ENCODE results near the gene HSPA4L.

HSPA4L gene

DNA sequence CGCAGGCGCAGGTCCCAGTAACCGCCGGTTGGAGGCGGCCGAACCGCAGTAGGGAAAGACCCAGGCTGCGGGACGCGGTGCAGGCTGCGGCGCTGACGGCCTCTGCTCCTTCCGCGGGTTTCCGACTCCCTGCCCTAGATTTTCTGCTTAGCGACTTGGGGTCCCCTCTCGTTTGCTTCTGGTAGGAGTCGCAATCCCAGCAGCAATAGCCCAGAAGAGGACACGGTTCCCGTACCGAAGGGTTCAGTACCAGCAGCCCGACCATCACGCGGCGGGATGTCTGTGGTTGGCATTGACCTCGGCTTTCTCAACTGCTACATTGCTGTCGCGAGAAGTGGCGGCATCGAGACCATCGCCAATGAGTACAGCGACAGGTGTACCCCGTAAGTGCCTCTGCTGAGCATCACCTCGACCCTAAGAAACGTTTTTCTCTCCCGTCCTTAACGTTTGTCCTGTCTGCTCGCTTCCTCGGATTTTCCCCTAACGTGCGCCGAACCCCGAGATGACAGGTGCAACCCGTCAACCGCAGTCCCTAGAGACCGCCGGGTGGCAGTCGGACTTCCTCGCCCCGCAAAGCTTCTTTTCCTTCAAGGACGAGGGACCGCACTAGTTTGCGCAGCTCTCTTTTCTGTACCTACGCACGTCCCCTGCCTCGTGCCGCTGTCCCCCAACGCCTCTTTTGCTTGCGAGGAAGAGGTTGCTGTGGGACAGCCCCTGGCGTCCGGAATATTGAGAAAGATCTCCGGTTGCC, at the start of gene HSPA4L:
TSS of gene HSPA4L (plus strand) at position 48 of the 751 bp plus-strand sequence. CDS start at position 277, 229 bp downstream.
- DNase-seq: peak; percentile 19 to 74

DNA sequence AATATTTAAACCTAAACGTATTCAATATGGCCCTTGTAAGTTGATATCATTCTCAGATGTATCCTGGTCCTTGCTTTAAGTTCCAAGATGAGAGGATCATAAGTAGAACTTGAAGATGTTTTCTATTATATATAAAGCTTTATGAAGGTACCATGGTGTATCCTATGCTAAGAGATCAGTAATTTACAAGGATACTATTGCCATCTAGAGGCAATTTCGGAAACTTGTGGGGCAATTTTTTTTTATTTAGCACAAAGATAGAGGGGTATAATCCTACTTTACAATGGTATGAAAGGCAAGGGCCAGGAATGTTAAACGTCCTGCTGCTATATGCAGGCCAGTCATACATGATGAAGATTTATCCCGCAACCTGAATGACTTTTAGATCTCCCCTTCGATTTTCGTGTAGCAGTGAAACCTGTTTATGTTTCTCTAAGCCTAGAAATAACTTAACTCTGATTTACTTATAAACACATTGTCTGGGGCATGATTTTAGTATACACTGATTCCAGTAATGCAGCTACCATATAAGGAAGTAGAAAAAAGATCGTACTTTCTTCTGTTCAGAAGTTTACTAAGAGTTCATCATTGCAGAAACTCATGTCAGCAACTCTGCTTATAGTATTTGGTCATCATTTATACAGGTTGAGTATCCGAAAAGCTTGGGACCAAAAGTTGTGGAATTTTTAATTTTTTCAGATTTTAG, 49.3 kb upstream of the HSPA4L start:
- no peak for DNase-seq

DNA sequence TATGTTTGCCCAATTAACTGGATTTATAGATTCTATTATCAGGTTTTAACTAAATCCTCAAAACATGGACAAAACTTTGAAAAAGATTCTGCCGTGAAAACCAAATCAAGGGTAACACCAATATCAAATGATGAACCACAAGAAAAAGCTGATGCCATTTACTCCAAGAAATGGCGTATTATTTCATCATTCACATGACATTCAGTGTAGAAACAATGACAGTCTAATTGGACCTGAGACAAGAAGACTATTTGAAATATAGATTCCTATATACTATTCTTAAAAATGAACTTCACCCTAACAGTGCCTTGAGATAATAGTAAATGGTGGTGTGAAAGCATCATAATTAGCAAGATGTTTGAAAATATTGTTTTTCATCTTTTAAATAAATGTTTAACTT, 47.1 kb upstream of the HSPA4L start:
- no peak for DNase-seq

DNA sequence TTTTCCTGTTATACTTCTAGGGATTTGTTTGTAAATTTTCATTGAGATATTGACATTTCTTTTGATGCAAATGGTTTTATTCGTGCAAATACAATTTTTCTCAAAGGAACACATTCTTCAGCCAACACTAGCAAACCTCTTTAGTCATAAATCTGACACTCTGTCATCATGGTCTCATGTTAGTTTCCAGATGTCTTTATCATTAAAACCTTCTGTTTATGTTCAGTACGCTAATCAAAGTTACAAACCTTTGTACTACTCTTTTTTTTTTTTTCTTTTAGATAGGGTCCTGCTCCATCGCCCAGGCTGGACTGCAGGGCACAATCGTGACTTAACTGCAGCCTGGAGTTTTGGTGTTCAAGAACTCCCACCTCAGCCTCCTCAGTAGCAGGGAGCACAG, 44.8 kb upstream of the HSPA4L start:
- no peak for DNase-seq

DNA sequence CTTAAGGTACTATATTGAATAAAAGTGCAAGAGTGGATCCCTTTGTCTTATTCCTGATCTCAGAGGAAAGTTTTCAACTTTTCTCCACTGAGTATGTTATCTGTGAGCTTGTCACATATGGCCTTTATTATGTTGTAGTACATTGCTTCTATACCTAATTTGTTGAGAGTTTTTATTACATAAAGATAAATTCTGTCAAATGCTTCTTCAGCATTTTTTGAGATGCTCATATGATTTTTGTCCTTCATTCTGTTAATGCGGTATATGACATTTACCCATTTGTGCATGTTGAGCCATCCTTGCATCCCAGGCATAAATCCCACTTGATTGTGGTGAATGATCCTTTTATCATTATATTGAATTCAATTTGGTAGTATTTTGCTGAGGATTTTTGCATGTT, 40.9 kb upstream of the HSPA4L start:
- no peak for DNase-seq

DNA sequence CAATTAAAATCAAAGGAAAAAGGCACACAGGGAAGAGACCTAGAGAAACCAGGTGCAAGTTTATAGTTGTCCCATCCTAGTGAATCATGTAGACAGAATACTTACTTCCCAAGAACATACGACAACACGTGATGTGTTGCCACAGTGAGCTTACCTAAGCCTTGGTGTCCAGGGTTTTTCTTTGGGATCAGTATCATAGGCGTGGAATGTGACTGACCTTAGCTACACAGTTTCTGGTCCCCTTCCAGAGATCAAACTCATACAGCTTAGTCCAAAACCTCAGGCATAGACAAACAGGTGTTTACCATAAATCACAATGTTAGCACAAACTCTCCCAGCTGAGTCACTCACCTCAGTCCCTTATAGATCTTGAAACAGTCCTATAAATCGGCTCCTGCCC, 34.2 kb upstream of the HSPA4L start:
- DNase-seq: no peak

DNA sequence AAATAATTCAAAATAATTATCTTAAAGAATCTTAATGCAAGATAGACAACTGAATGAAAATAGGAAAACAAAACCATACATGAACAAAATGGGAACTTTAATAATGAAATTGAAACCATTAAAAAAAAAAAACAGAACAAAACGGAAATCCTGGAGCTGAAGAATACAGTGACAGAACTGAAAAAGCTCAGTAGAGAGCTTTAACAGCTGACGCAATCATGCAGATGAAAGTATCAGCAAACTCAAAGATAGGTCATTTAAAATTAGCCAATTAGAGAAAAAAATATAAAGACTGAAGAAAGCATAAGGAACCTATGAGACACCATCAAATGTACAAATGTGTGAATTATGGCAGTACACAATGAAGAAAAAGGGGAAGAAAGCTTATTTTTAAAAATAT, 33.2 kb upstream of the HSPA4L start:
- DNase-seq: no peak

DNA sequence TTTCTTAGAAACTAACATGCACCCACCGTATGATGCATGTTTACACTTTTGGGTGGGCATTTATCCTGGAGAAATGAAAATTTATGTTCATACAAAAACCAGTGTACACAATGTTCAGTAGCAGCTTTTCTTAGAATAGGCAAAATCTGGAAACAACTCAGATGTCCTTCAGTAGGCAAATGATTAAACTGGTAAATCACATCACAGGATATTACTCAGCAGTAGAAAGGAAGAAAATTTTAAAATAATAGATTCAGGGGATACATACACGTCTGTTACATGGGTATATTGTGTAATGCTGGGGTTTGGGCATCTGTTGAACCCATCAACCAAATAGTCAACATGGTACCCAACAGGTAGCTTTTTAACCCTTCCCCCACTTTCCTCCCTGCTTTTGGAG, 25.2 kb upstream of the HSPA4L start:
- no peak for DNase-seq

DNA sequence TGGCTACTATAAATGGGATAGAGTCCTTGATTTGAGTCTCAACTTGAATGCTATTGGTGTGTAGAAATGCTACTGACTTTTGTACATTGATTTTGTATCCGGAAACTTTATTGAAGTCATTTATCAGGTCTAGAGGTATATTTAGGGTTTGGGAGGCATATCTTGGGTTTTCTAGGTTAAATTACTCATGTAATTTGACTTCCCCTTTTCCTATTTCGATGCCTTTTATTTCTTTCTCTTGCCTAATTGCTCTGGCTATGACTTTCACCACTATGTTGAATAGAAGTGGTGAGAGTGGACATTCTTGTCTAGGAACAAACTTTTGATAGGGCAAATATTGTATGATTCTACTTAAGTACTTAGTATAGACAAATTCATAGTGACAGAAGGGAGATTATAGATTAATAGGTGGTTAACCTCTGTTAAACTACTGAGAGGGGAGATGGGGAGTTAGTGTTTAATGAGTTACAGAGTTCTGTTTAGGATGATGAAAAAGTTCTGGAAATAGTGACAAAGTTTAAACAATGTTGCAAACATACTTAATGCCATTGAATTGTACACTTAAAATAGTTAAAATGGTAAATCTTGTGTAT, 22.8 kb upstream of the HSPA4L start:
- no peak for DNase-seq

DNA sequence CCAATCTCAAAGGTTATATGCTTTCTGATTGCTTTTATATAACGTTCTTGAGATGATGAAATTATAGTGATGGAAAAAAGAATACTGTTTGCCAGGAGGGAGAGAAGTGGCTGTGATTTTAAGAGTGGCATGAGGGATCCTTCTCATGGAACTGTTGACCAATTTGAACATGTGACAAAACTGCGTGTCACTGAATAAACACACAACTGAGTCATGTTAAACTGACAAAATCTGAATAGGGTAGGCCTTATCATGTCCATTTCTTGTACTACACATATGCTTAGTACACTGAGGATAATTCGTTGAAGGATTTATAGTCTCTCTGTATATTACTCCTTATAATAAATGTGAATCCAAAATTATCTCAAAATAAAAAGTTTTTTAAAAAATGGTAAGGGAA, 22.2 kb upstream of the HSPA4L start:
- no peak for DNase-seq

DNA sequence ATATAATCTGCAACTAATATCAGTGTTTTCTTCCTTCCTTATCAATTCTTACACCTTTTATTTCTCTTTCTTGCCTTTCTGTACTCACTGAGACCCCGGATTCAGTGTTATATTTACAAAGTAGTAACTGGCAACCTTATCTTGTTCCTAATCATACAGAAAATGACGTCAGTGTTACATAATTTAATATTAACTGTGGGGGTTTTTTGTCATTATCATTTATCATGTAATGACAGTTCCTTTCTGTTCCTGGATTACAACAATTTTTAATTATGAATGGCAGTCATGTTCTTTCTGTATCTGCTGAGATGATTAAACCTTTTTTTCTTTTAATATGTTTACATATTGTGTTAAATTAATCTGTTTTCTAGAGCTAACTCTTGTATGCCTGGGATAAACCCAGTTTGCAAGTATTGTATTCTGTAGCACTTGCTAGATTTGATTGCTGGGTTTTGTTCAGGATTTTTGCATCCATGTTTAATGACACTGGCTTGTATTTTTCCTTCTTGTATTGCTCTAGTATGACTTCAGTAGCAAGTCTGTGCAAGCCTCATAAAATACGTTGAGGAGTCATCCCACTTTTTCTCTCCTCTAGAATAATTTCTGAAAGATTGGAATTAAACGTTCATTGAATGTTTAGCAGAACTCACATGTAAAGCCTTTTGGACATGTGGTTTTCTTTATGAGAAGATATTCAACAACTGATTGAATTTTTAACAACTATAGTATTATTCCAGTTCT, 10.4 kb upstream of the HSPA4L start:
- no peak for DNase-seq

DNA sequence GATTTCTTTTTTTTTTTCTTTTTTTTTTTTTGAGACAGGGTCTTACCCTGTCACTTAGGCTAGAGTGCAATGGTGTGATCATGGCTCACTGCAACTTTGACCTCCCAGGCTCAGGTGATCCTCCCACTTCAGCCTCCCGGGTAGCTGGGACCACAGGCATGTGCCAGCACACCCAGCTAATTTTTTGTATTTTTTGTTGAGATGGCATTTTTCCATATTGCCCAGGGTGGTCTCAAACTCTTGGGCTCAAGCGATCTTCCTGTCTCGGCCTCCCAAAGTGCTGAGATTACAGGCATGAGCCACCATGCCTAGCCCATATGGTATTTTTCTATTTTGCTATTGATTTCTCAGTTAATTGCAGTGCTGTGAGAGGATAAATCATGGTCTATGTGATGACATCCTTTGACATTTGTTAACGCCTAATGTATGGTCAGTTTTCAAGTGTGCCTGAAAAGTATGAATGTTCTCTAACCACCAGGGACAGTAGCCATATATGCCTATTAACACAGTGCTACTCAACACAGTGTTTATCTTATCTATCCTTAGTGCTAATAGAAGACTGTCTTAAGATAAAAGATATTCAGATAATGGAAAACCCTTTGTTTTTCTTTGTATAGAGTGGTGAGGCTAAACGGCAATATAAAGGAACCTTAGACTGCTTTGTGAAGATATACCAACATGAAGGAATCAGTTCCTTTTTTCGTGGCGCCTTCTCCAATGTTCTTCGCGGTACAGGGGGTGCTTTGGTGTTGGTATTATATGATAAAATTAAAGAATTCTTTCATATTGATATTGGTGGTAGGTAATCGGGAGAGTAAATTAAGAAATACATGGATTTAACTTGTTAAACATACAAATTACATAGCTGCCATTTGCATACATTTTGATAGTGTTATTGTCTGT, 9.1 kb upstream of the HSPA4L start:
- DNase-seq: no peak

DNA sequence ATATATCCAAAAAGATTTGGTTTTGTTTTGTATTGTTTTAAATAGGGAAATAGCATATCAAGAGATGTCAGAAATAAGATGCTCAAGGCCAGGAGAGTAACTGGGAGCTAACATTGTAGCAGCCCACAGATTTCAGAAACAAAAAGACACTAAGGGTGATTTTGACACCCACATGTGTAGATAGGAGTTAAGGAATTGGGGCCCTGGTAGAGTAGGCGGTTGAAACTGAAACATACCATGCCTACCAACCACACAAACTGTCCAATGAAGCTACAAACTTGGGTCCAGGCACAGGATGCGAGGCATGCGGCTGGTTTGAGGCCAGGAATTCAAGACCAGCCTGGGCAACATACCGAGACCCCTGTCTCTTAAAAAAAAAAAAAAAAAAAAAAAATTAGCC, 6.3 kb upstream of the HSPA4L start:
- no peak for DNase-seq

DNA sequence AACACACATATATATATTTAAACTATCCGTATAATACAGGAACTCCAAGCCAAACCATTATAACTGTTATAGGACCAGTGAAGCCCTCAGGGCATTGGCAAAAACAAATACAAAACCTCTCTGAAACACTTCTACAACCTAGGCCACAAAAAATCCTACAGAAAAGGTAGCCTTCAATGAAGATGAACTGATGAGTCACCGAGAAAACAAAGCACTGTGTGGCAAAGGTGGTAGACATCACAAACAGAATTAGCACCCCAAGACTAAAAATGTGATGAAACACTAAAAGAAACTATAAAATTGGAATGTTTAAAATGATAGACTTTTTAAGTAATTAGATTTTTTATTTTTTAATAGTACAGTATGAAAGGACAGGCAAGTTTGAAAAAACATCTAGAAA, 5.5 kb upstream of the HSPA4L start:
- no peak for DNase-seq

DNA sequence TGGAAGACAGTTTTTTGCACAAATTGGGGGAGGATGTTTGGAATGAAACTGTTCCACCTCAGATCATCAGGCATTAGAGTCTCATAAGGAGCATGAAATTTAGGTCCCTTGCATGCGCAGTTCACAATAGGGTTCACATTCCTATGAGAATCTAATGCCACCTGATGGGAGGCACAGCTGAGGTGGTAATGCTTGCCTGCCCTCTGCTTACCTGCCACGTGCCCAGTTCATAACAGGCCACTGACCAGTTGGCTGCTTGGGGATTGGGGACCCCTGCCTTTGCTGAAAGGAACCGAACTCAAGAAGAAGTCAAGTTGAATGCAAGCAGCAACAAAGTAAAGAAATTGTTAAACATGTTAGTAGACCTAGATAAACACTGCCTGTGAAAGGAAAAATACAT, 4.6 kb upstream of the HSPA4L start:
- no peak for DNase-seq

DNA sequence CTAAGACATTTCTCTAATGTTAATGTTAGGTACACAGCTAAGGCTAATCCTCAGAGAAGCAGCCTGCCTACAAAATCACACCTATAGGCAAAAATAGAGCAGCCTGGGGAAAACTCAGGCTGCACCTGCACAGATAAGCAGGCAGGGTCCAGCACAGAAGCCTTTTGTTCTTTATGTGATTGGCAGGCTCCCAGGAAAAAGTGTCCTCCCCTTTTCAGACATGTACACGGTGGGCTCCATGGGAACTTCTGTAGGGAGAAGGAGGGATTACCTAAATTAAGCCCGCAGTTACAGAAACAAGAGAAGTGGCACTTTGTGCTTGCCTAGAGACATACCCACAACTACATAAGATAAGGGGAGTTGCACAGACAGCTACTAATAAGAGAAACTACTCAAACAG, 4.0 kb upstream of the HSPA4L start:
- no peak for DNase-seq

DNA sequence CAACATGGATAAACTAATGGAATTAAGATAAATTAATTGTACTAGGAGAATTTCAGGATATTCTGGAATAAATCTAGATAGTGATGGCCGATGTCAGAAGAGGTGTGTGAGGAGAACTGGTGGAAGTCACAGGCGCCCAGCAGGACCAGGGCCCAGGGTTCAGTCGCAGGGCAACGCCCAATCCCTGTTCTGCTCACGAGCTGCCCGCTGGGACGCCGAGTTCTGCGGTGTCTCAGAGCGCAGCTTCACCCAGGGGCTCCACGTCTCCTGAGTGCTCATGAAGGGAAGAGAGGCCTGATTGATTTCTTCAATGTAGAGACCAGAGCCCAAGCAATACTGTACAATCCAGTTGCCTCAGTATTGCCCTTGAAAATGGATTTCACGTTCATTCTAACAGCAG, 1.5 kb upstream of the HSPA4L start:
- no peak for DNase-seq

DNA sequence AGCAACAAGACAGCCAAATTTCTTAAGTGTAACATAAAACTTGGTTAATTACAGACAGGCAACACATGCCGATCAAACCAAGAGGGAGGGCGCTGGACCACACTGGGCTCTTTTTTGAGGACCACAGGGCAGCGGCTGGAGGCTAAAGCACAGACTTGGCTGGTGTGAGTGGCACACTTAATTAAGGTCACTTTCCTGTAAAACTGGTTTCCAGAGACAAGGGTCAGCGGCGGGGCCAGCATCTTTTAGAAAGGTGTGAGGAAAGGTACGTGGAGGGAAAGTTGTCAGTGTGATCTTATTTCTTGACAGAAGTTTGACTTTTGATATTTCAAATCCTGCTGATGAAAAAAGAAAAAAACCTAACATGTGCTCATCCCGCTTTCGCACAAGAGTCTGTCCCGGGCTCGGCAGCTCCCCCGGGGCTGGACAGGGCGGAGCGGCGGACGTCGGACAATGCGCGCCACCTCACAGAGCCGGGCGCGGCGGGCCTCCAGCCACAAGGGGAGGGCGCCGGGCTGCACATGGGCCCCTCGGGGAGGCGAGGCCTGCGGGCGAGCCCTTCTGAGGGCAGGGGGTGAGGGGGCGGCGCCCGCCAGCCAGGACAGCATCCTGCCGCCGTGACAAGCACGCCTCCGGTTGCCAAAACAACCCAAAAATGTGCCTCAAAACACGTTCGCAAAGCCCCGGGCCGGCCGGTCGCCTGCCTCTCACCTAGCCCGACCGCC, 660 bp upstream of the HSPA4L start:
- no peak for DNase-seq

DNA sequence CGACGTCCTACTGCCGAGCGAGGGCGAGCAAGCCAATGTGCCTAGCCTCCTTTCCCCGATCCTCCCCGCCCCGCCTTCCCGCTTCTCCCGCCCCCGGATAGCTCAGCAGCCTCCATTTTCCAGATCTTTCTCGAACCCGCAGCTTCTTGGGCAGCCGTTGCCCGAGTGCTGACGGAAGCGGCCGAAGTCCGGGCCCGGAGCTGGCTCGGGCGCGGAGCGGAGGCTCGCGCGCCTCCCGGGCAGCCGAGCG, 172 bp upstream of the HSPA4L start:
- DNase-seq: peak in 1 of 2 donors; percentile 51

DNA sequence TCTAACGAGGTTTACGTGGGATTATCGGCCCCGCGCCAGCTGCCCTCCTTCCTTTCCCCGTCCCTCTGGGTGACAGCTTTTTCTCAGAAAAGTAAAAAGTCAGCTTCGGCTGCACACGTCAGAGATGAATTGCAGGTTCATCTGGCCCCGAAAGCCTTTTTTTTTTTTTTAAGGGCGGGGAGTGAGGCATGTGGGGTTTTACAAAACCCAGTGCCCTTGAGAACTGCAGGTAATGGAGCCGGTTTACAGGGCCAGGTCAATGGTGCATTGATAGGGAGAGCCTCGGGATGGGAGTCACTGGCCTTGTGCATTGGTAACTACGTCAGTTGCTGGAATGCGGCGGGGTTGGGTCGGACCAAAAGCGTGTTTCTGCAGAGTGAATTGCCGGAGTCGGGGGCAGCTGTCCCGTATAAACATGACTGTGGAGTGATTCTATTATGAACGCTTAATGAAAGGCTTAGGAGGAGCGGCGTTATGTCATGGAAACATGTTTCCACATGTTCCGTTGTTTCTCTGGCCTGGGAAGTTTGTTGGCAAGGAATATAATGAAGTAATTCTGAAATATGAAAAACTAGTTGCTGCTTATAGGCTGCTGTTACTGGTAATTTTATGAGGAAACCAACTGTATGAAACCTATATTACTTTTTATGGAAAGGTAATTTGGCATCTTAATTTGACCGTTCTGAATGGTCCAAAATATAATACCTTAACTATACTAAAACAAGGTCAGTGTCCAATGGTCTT, 1.1 kb downstream of the HSPA4L start:
- peak in 1 of 2 donors; percentile 18 for DNase-seq
